Right forelimb (tissue), 1 donor: ENCODE results near the gene MAP7D1.
"Not testable (repeated sequence)": the region's sequence is repeated elsewhere in the genome, so short reads cannot be mapped to it uniquely, and the experiment has no call there.

Source experiments
- DNase-seq: peaks from one replicate; pipeline ENCODE4 v3.0.0-alpha.2; 2018

Gene MAP7D1

GRCh38 chr1:36172017-36172747, 16.2 kb downstream of the MAP7D1 start:
- DNase-seq, result no peak

DNA sequence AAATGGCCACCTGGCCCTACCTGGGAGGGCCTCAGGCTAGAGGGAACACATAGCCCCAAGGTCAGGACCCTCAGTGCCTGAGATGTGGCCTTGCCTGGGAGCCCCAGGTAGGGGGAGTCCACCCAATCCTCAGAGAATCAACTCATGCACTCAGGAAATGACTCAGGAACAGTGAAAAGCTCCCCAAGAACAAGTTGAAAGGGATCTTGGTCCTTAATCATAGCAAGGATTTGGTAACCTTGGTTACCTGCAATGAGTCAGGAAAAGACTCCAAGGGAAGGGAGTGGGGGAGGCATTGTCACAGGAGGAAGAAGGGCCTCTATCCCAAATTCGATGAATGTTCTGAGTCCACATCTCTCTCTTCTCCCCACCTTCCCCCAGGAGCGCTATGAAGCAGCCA, 17.0 kb downstream of the MAP7D1 start:
- DNase-seq, result no peak

- no peak for DNase-seq
Measured at GRCh38 chr1:36174713-36175112, 18.8 kb downstream of the MAP7D1 start.

DNA sequence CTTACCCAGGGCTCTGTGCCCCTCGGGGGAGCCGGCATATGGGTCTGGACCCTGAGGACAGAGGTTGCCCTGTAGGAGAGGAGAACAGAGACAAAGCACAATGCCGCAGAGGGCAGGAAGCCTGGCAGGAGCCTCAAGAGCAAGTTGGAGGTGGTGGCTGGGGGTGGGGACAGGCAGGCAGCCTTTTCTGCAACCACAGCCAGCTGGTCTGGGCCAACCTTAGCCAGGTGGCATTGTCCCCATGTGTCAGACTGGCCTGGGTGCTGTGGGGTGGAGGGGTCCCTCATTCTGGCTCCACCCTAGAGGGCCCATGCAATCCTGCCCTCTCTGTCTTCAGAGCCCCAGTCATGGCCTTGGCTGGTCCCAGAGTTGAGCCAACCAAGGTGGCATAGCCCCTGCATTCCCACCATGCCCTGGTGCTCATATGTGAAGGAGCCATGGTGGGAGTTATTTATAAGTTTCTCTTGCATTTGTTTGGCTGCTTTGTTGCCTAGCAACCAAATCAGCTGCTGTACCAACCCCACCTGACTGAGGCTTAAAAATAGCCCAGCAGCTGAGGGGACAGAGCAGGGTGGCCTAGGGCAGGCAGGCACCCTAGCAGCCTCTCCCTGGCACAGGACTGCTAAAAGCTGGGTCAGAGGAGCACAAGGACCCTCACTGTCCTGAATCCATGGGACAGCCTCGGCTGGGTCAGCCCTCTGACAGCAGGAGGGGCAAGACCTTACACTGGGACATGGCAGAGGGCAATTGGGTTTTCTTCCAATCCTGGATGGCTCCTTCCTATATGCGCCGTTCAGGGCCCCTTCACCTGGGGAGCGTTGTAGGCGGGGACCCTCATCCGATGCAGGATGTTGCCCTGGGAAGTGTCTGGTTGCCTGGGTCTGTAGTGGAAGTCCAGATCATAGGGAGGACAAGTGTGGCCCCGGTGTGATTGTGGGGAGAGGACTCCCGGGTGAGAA, 19.5 kb downstream of the MAP7D1 start:
- DNase-seq, result peak; percentile 57

DNA sequence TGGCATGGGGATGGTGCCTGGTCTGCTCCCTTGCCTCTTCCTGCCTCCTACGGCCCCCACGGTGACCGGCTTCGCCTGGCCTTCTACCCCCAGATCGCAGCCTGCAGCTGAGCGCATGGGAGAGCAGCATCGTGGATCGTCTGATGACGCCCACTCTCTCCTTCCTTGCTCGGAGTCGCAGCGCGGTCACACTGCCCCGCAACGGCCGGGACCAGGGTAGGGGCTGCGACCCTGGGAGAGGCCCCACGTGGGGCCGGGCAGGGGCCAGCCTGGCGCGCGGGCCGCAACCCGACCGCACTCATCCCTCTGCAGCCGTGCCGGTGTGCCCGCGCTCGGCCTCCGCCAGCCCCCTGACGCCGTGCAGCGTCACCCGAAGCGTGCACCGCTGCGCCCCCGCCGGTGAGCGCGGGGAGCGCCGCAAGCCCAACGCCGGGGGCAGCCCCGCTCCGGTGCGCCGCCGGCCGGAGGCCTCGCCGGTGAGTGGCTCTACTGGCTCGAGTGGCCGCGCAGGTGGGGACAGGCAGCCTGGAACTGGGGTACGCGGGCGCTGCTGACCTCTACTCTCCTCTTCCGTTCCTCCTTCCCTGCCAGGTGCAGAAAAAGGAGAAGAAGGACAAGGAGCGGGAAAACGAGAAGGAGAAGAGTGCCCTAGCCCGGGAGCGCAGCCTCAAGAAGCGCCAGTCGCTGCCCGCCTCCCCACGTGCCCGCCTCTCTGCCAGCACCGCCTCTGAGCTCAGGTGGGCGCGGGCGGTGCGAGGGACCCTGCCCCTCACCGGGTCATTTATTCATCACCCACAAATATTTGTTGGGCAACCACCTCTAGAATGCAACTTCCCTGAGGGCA, 20.4 kb downstream of the MAP7D1 start:
- DNase-seq, result no peak

DNA sequence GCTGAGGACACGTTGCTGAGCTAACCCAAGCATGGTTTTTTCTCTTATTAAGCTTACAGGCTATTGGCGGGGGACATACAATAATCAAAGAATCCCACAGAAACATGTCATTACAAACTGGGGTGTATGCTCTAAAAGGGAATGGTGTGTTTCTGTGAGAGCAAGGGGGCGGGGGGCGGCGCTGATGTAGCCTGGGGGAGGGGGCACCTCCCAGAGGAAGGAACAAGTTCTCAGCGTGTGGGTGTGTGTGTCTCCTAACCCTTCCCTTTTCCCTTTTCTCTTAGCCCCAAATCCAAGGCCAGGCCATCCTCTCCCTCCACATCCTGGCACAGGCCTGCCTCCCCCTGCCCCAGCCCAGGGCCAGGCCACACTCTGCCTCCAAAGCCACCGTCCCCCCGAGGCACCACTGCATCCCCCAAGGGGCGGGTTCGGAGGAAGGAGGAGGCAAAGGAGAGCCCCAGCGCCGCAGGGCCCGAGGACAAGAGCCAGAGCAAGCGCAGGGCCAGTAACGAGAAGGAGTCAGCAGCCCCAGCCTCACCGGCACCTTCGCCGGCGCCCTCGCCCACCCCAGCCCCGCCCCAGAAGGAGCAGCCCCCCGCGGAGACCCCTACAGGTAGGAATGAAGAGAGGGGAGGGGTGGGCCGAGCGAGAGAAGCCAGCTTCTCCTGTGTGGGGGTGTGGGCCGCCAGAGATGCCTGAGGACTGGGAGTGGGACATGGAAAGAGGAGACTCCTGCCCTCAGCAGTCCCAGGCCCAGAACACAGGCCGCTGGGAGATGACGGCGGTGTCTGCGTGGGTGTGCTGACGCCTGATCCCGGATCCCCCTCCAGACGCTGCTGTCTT, 21.9 kb downstream of the MAP7D1 start:
- DNase-seq, result no peak

DNA sequence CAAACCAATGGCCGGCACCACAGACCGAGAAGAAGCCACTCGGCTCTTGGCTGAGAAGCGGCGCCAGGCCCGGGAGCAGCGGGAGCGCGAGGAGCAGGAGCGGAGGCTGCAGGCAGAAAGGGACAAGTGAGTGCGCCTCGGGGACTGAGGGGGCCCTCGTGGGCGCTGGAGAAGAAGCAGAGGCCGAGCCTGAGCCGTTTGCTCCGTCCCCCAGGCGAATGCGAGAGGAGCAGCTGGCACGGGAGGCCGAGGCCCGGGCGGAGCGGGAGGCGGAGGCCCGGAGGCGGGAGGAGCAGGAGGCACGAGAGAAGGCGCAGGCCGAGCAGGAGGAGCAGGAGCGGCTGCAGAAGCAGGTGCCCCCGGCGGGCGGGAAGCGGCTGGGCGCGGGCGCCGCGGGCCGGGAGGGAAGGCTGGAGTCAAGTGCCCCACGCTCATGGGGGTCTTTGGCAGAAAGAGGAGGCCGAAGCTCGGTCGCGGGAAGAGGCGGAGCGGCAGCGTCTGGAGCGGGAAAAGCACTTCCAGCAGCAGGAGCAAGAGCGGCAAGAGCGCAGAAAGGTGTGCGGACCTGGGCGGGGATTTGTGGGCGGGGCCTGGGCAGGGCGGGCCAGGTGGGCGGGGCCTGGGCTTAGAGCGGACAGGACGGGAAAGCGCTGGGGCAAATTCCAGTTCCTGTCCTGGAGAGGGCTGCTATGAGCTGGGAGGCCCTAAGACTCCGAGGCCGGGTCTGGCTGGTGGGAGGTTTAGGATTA, 22.7 kb downstream of the MAP7D1 start:
- DNase-seq, result no peak

- no peak for DNase-seq
Measured at GRCh38 chr1:36179220-36179600, 23.2 kb downstream of the MAP7D1 start.

GRCh38 chr1:36182734-36183133, 26.8 kb downstream of the MAP7D1 start:
- no peak for DNase-seq

- no peak for DNase-seq
Measured at GRCh38 chr1:36183309-36183856, 27.4 kb downstream of the MAP7D1 start.

DNA sequence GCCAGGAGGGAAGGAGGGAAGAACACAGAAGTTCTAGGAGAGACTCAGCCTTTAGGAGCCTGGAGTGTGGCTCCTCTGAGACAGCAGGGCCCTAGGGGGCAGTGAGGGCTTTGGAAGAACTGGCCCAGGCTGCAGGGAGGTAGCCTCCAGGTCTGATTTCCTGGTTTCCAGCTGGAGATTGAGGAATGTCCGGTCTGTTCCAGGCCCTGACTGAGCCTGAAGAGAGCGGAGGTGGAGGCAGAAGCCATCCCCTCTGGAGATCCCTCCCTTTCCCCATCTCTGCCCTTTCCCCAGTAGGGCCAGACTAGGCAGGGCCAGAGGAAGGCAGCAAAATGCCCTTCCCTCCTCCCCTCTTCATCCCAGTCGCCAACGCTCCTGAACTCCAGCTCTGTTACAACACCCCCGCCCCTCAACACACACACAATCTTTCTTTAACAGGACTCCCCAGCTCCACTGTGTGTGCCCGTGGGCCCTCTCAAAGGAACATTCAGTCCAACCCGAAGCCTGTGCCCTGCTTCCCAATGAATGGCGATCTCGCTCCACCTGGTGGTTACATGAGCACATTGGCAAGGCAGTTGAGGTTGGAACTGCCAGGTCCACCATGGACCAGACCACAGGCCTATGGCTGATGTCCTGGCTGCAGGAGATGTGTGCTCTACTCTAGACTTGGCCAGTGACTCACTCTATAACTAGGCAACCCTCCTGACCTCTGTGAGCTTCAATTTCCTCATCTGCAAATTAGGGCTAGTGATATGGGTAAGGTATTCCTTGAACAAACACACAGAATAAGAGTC, 32.0 kb downstream of the MAP7D1 start:
- DNase-seq, result peak; percentile 86

DNA sequence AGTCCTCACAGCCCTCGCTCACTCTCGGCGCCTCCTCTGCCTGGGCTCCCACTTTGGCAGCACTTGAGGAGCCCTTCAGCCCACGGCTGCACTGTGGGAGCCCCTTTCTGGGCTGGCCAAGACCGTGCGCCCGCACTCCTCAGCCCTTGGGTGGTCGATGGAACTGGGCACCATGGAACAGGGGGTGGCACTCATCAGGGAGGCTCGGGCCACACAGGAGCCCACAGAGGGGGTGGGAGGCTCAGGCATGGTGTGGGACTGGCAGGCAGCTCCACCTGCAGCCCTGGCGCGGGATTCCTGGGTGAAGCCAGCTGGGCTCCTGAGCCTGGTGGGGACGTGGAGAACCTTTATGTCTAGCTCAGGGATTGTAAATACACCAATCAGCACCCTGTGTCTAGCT, 40.8 kb downstream of the MAP7D1 start:
- not testable (repeated sequence) for DNase-seq

DNA sequence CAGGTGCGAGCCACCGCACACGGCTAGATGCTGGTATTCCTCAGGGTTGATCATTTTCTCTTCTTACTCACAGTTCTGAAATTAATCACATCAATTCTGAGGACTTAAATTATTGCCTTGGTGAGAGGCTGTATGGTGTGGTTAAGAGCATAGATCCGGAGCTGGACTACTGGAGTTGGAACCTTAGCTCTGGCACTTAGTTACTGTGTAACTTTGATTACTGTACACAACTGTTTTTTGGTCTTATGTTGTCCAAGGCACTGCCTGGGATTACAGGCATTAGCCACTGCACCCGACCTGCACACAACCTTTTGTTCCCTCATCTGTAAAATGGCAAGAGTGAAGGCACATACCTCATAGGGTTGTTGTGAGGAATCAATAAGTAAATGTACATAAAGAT, 42.7 kb downstream of the MAP7D1 start:
- DNase-seq, result no peak

GRCh38 chr1:36199934-36200741, 44.2 kb downstream of the MAP7D1 start:
- no peak for DNase-seq

- no peak for DNase-seq
Measured at GRCh38 chr1:36203027-36203553, 47.1 kb downstream of the MAP7D1 start.

- DNase-seq, result peak; percentile 76
Measured at GRCh38 chr1:36203554-36204346, 47.8 kb downstream of the MAP7D1 start.

GRCh38 chr1:36204347-36204909, 48.5 kb downstream of the MAP7D1 start:
- no peak for DNase-seq
